Left lung (tissue), 10 donors: Measurements from ENCODE around the gene HECTD4. TPM values are rescaled to one million over a fixed set of nuclear protein-coding genes. Genes with fewer than 3 reads are reported as not detected.

Experiments
- ATAC-seq: fragments of 200-7000 bp; cut with Tn5 transposase; one replicate; pipeline ENCODE4 v1.9.1; 2020; ENCODE audit warnings: moderate library complexity
- DNase-seq, 4 donors: peaks; one replicate each; pipeline ENCODE4 v3.0.0-alpha.2; 2013 to 2020
- H3K27ac ChIP-seq, 2 donors: fragments of 200-600 bp; sonication (generic) in 1 of 2; one replicate each; pipeline versions ENCODE4 v1.5.0 to v1.8.0; 2020 to 2021
- H3K27me3 ChIP-seq, 2 donors: fragments of 200-600 bp; sonication (generic) in 1 of 2; one replicate each; pipeline versions ENCODE4 v1.5.0 to v1.8.0; 2020 to 2021
- H3K36me3 ChIP-seq, 2 donors: fragments of 200-600 bp; sonication (generic) in 1 of 2; one replicate each; pipeline versions ENCODE4 v1.5.0 to v1.8.0; 2020 to 2021
- H3K4me1 ChIP-seq, 2 donors: fragments of 200-600 bp; one replicate each; pipeline ENCODE4 v1.8.0; 2021
- H3K4me3 ChIP-seq, 2 donors: fragments of 200-600 bp; sonication (generic) in 1 of 2; one replicate each; pipeline versions ENCODE4 v1.5.0 to v1.8.0; 2020 to 2021; ENCODE audit warnings: mild to moderate bottlenecking in 1 of 2
- H3K9me3 ChIP-seq, 2 donors: fragments of 200-600 bp; sonication (generic) in 1 of 2; one replicate each; pipeline versions ENCODE4 v1.5.0 to v1.8.0; 2020 to 2021
- CTCF ChIP-seq, 2 donors: fragments of 200-600 bp; sonication (generic) in 1 of 2; IDR thresholded peaks; one replicate each; pipeline versions ENCODE4 v1.5.0 to v1.8.0; 2021; ENCODE audit warnings: antibody characterized with exemption in 2 of 2
- intact Hi-C, 2 donors: fragments of 100-400 bp; cut with DNase I; formaldehyde crosslinking; loops; one replicate each; pipeline versions ENCODE4 v1.11.2 to v1.14.2; 2022
- polyA plus RNA-seq, 6 donors: library from polyadenylated mRNA; unstranded; fragments of 120-200 nt; gene quantifications; one replicate each; pipeline ENCODE4 v1.2.1, GENCODE V29; 2013; ENCODE audit not compliant: insufficient read length in 6 of 6
- total RNA-seq, 2 donors: library from RNA; stranded (reverse); fragmentation: NEBNext Ultra II Directional; extraction: Animal tissue kit (Norgen Biotek cat#: 25700); gene quantifications; one replicate each; pipeline ENCODE4 v1.2.1, GENCODE V29; 2021
- donor health status: DM: no; HTN: yes; CAD: no.
- donor health status: DM: no; HTN: no; CAD: no.

Gene HECTD4
- total and polyA plus RNA-seq, 8 donors, result 41.3 to 78.6 (median 64.9) TPM

DNA sequence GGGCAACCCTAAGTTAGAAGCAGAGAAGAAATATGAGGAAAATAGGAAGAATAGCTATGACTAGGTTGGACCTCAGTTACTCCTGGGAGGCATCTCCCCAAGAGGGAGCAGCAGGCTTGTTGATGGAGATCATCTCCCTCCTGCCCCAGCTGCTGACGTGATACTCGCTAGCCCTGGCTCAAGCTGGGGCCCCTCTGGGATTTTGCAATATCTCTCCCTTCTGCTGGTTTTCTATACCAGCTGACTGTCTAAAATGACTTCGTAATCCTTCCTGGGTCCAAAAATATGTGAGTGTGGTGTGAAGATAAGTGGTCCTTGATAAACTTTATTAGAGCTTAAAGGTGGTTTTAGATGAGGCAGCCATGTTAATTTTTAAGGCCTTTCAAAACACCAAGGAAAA is 4.5 kb upstream of the HECTD4 start:
- H3K27me3 ChIP-seq, result peaks cover 0 to 6% of the 10 kb centered on the region in 2 donors

DNA sequence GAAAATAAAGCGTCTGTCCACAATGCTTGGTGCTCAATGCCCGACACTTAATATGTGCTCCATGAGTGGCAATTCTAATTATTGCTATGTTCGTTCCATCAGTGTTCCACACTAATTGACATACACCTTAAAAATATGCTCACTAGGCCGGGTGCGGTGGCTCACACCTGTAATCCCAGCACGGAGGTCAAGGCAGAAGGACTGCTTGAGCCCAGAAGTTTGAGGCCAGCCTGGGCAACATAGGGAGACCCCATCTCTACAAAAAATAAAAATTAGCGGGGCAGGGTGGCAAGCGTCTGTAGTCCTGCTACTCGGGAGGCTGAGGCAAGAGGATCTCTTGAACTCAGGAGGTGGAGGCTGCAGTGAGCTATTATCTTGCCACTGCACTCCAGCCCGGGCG is 635 bp upstream of the HECTD4 start:
- ATAC-seq (no peak), DNase-seq (no peak)
- H3K4me3 ChIP-seq, result peak overlapping the region; percentile 83 to 87
- TF ChIP-seq CTCF (IDR thresholded peaks at IDR 0.05), result no peak
- H3K9me3 ChIP-seq, result no peaks in the 10 kb centered on the region
- H3K36me3 ChIP-seq, result no peaks in the 10 kb centered on the region
- peaks cover 10 to 44% of the 10 kb centered on the region in 2 donors for H3K4me1 ChIP-seq
- peaks cover 0 to 2% of the 10 kb centered on the region in 2 donors for H3K27me3 ChIP-seq
- peak overlapping the region; percentile 82 to 83 for H3K27ac ChIP-seq
- intact Hi-C loops, result loop anchor here in 1 of 2 donors (10.0 kb wide), 1 partner anchor 188 kb away; no protein-coding TSS in a partner anchor

More for the DNA sequence above, 4.5 kb upstream of the HECTD4 start:
- no peak overlapping the region for H3K27ac ChIP-seq
- ATAC-seq, result no peak
- TF ChIP-seq CTCF (IDR thresholded peaks at IDR 0.05), result no peak
- H3K4me3 ChIP-seq, result no peak overlapping the region
- peak in 1 of 4 donors; percentile 74 for DNase-seq
- H3K9me3 ChIP-seq, result no peaks in the 10 kb centered on the region
- peaks cover 5 to 21% of the 10 kb centered on the region in 2 donors for H3K4me1 ChIP-seq
- intact Hi-C loops, result loop anchor here in 1 of 2 donors (10.0 kb wide), 1 partner anchor 192 kb away; no protein-coding TSS in a partner anchor
- H3K36me3 ChIP-seq, result no peaks in the 10 kb centered on the region

DNA sequence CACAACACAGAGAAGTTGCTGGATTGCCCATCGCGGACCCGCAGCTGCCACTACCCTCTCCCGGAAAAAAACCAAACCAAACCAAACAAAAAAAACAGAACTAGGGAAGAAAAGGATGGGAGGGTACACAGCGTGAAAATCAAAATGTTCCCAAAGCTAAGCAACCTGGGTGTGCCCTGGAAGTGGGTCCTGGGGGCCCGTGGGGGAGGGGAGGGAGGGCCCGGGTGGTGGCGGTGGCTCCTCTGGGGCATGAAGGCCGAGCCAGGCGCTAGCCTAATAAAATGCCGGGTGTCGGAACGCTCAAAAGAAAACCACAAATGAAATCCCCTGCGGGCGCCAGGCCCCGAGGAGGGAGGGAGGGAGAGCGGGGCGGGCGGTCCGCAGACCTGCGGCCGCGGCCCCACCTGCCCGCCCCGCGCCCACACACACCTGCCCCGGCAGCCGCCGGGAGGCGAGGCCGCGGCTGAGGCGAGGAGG is 787 bp downstream of the HECTD4 start:
- Histone ChIP-seq H3K4me1 (peaks cover 10 to 30% of the 10 kb centered on the region in 2 donors), H3K36me3 (no peaks in the 10 kb centered on the region), H3K27me3 (no peaks in the 10 kb centered on the region), H3K9me3 (no peaks in the 10 kb centered on the region), H3K4me3 (peak overlapping the region; percentile 83 to 87), H3K27ac (peak overlapping the region; percentile 82 to 83)
- intact Hi-C loops, result loop anchor here in 1 of 2 donors (10.0 kb wide), 1 partner anchor 187 kb away; no protein-coding TSS in a partner anchor
- ATAC-seq, result peak; percentile 65
- TF ChIP-seq CTCF (IDR thresholded peaks at IDR 0.05), result no peak
- DNase-seq, result peak in 2 of 4 donors; percentile 25 to 40

- DNase-seq (peak in 1 of 4 donors; percentile 32), ATAC-seq (peak; percentile 5)
- Histone ChIP-seq H3K4me3 (peak overlapping the region; percentile 83 to 87), H3K27ac (peak overlapping the region in 1 of 2 donors; percentile 82), H3K4me1 (peaks cover 10 to 28% of the 10 kb centered on the region in 2 donors), H3K36me3 (no peaks in the 10 kb centered on the region), H3K27me3 (no peaks in the 10 kb centered on the region), H3K9me3 (no peaks in the 10 kb centered on the region)
- no peak for TF ChIP-seq CTCF (IDR thresholded peaks at IDR 0.05)
- intact Hi-C loops, result loop anchor here in 1 of 2 donors (10.0 kb wide), 1 partner anchor 186 kb away; no protein-coding TSS in a partner anchor
Observed at GRCh38 chr12:112380663-112381405, 1.4 kb downstream of the HECTD4 start.

- H3K36me3 ChIP-seq, result no peaks in the 10 kb centered on the region
- ATAC-seq (no peak), DNase-seq (peak in 1 of 4 donors; percentile 5)
- TF ChIP-seq CTCF (IDR thresholded peaks at IDR 0.05), result no peak
- peaks cover 0 to 9% of the 10 kb centered on the region in 2 donors for H3K4me1 ChIP-seq
- no peaks in the 10 kb centered on the region for H3K27me3 ChIP-seq
- intact Hi-C loops, result no loop called here
- no peak overlapping the region for H3K4me3 ChIP-seq
- H3K27ac ChIP-seq, result no peak overlapping the region
- H3K9me3 ChIP-seq, result no peaks in the 10 kb centered on the region
Observed at GRCh38 chr12:112375105-112375504, 7.1 kb downstream of the HECTD4 start.
